GM12892 (cell line): ENCODE data around the gene SPEM2.

ENCODE experiments used
- POLR2A ChIP-seq: IDR thresholded peaks from 2 replicates; pipeline ENCODE4 v1.6.1; 2011; ENCODE audit warnings: low read depth, low read length, control low read depth
- POLR2AphosphoS5 ChIP-seq: IDR thresholded peaks from 2 replicates; pipeline ENCODE4 v1.6.1; 2011; ENCODE audit warnings: low read depth, low read length, control low read depth
- TAF1 ChIP-seq: IDR thresholded peaks from 2 replicates; pipeline ENCODE4 v1.6.1; 2011; ENCODE audit warnings: low read depth, mild to moderate bottlenecking, control low read depth, low read length, borderline replicate concordance

DNA sequence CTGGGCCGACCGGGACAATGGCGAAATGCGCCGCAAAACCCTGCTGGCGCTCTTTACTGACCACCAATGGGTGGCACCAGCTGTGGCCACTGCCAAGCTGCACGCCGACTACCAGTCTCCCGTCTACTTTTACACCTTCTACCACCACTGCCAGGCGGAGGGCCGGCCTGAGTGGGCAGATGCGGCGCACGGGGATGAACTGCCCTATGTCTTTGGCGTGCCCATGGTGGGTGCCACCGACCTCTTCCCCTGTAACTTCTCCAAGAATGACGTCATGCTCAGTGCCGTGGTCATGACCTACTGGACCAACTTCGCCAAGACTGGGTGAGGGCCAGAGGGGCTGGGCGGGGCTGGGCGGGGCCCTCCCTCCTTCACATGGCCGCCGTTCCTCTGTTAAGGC is 9.6 kb upstream of the SPEM2 start:
- TF ChIP-seq POLR2AphosphoS5 (no peak), POLR2A (no peak), TAF1 (no peak)
